Upper lobe of right lung (tissue), 1 donor: ENCODE data around the gene TUBD1. TPM values are rescaled to one million over a fixed set of nuclear protein-coding genes. Genes with fewer than 3 reads are reported as not detected.

Experiments
- ATAC-seq: fragments of 200-7000 bp; cut with Tn5 transposase; one replicate; pipeline ENCODE4 v1.9.1; 2020; ENCODE audit warnings: mild to moderate bottlenecking, moderate library complexity
- DNase-seq: peaks from one replicate; pipeline ENCODE4 v3.0.0-alpha.2; 2020
- H3K27ac ChIP-seq: fragments of 200-600 bp; one replicate; pipeline ENCODE4 v1.8.0; 2022
- H3K27me3 ChIP-seq: fragments of 200-600 bp; one replicate; pipeline ENCODE4 v1.8.0; 2022; ENCODE audit warnings: mild to moderate bottlenecking
- H3K36me3 ChIP-seq: fragments of 200-600 bp; one replicate; pipeline ENCODE4 v1.8.0; 2022
- H3K4me1 ChIP-seq: fragments of 200-600 bp; one replicate; pipeline ENCODE4 v1.8.0; 2022
- H3K4me3 ChIP-seq: fragments of 200-600 bp; one replicate; pipeline ENCODE4 v1.8.0; 2022; ENCODE audit warnings: mild to moderate bottlenecking
- H3K9me3 ChIP-seq: fragments of 200-600 bp; one replicate; pipeline ENCODE4 v1.8.0; 2022
- CTCF ChIP-seq: fragments of 200-600 bp; IDR thresholded peaks from one replicate; pipeline ENCODE4 v1.8.0; 2022; ENCODE audit warnings: antibody characterized with exemption
- intact Hi-C: fragments of 100-400 bp; cut with DNase I; formaldehyde crosslinking; loops from one replicate; pipeline ENCODE4 v1.11.0; 2022
- total RNA-seq: library from RNA; stranded (reverse); fragmentation: NEBNext Ultra II Directional; extraction: Animal tissue kit (Norgen Biotek cat#: 25700); gene quantifications from one replicate; pipeline ENCODE4 v1.2.1, GENCODE V29; 2021
- donor health status: DM: no; HTN: yes; CAD: no; lungs with severe emphysema.

The TUBD1 gene
- total RNA-seq, 1 donor from 2014 or later, result 15.3 TPM

- Histone ChIP-seq H3K27me3 (no peaks in the 10 kb centered on the region), H3K9me3 (no peaks in the 10 kb centered on the region), H3K4me3 (no peak overlapping the region), H3K36me3 (peaks cover 14% of the 10 kb centered on the region), H3K27ac (no peak overlapping the region), H3K4me1 (no peaks in the 10 kb centered on the region)
- TF ChIP-seq CTCF, result no peak
- intact Hi-C loops, result no loop called here
- DNase-seq (no peak), ATAC-seq (no peak)
Measured at GRCh38 chr17:59870482-59870881, 22.3 kb downstream of the TUBD1 start.

- no peaks in the 10 kb centered on the region for H3K9me3 ChIP-seq
- no peak overlapping the region for H3K4me3 ChIP-seq
- peak overlapping the region; percentile 55 for H3K27ac ChIP-seq
- no peak for ATAC-seq
- no peaks in the 10 kb centered on the region for H3K27me3 ChIP-seq
- no peak for DNase-seq
- no peaks in the 10 kb centered on the region for H3K4me1 ChIP-seq
- peaks cover 8% of the 10 kb centered on the region for H3K36me3 ChIP-seq
- intact Hi-C loops, result no loop called here
- TF ChIP-seq CTCF, result no peak
Measured at GRCh38 chr17:59869941-59870218, 22.9 kb downstream of the TUBD1 start.

GRCh38 chr17:59863616-59864015 is 29.1 kb downstream of the TUBD1 start:
- intact Hi-C loops, result no loop called here
- TF ChIP-seq CTCF, result no peak
- no peaks in the 10 kb centered on the region for H3K27me3 ChIP-seq
- ATAC-seq (no peak), DNase-seq (no peak)
- no peak overlapping the region for H3K27ac ChIP-seq
- H3K9me3 ChIP-seq, result no peaks in the 10 kb centered on the region
- H3K4me3 ChIP-seq, result no peak overlapping the region
- H3K4me1 ChIP-seq, result no peaks in the 10 kb centered on the region
- H3K36me3 ChIP-seq, result peaks cover 24% of the 10 kb centered on the region

GRCh38 chr17:59859444-59860025 is 33.2 kb downstream of the TUBD1 start:
- Histone ChIP-seq H3K36me3 (peaks cover 24% of the 10 kb centered on the region), H3K4me3 (no peak overlapping the region), H3K27ac (no peak overlapping the region), H3K9me3 (no peaks in the 10 kb centered on the region), H3K27me3 (no peaks in the 10 kb centered on the region), H3K4me1 (peaks cover 14% of the 10 kb centered on the region)
- intact Hi-C loops, result no loop called here
- DNase-seq (no peak), ATAC-seq (peak; percentile 83)
- peak; percentile 64 for TF ChIP-seq CTCF

- intact Hi-C loops, result no loop called here
- H3K4me3 ChIP-seq, result no peak overlapping the region
- H3K9me3 ChIP-seq, result no peaks in the 10 kb centered on the region
- no peak overlapping the region for H3K27ac ChIP-seq
- H3K27me3 ChIP-seq, result no peaks in the 10 kb centered on the region
- DNase-seq, result no peak
- peaks cover 14% of the 10 kb centered on the region for H3K4me1 ChIP-seq
- ATAC-seq, result no peak
- no peak for TF ChIP-seq CTCF
- peaks cover 23% of the 10 kb centered on the region for H3K36me3 ChIP-seq
Measured at GRCh38 chr17:59858932-59859331, 33.8 kb downstream of the TUBD1 start.
